PC-9 (cell line): ENCODE data around the gene JAK3. TPM values are rescaled to one million over a fixed set of nuclear protein-coding genes. Genes with fewer than 3 reads are reported as not detected.

Experiments
- BruUV-seq: library from RNA; stranded (reverse); fragments of 400-500 nt; replicated peaks from 2 replicates; lab custom pipeline; 2021; lab: Mats Ljungman, UMichigan
- CTCF ChIA-PET: fragments of 300-600 bp; sonication (Branson Sonifier 250); formaldehyde crosslinking; loops from one replicate; lab custom pipeline; 2022; ENCODE audit warnings: antibody characterized with exemption; lab: Charles Lee
- POLR2A ChIA-PET: fragments of 300-600 bp; sonication (Branson Sonifier 250); formaldehyde crosslinking; loops from one replicate; lab custom pipeline; 2022; ENCODE audit warnings: antibody characterized with exemption; ENCODE audit not compliant: unreplicated experiment; lab: Charles Lee
- DNase-seq, 2 experiments: peaks; one replicate each; pipeline versions ENCODE4 v3.0.0 to v3.0.0-alpha.2; 2015 to 2022; ENCODE audit warnings: mixed read lengths in 1 of 2
- H2AFZ ChIP-seq: fragments of 200-600 bp; sonication (generic); 2 replicates; pipeline ENCODE4 v1.8.1; 2017; ENCODE audit warnings: antibody characterized with exemption
- H3F3A ChIP-seq: fragments of 200-600 bp; sonication (generic); 2 replicates; pipeline ENCODE4 v1.8.1; 2017; ENCODE audit warnings: antibody characterized with exemption, mild to moderate bottlenecking, low read depth; ENCODE audit not compliant: insufficient read depth
- H3K27ac ChIP-seq: fragments of 200-600 bp; sonication (generic); 2 replicates; pipeline ENCODE4 v1.6.1; 2016; ENCODE audit warnings: mixed run types
- H3K27me3 ChIP-seq: fragments of 200-600 bp; sonication (generic); 2 replicates; pipeline ENCODE4 v1.6.1; 2016; ENCODE audit warnings: low read depth, mixed run types; ENCODE audit not compliant: insufficient read depth
- H3K36me3 ChIP-seq: fragments of 200-600 bp; sonication (generic); 2 replicates; pipeline ENCODE4 v1.6.1; 2016; ENCODE audit warnings: low read depth, mixed run types
- H3K4me1 ChIP-seq: fragments of 200-600 bp; sonication (generic); replicated peaks from 2 replicates; pipeline ENCODE4 v1.6.1; 2016; ENCODE audit warnings: mixed run types; ENCODE audit not compliant: insufficient read depth
- H3K4me2 ChIP-seq: fragments of 200-600 bp; sonication (generic); 2 replicates; pipeline ENCODE4 v1.6.1; 2017; ENCODE audit warnings: mixed run types
- H3K4me3 ChIP-seq: fragments of 200-600 bp; sonication (generic); 2 replicates; pipeline ENCODE4 v1.6.1; 2016; ENCODE audit warnings: mixed run types
- H3K79me2 ChIP-seq: fragments of 200-600 bp; sonication (generic); 2 replicates; pipeline ENCODE4 v1.6.1; 2017; ENCODE audit warnings: low read depth, mixed run types
- H3K9me2 ChIP-seq: fragments of 200-600 bp; sonication (generic); 2 replicates; pipeline ENCODE4 v1.8.1; 2017; ENCODE audit warnings: mild to moderate bottlenecking; ENCODE audit not compliant: insufficient read depth
- H3K9me3 ChIP-seq: fragments of 200-600 bp; sonication (generic); 2 replicates; pipeline ENCODE4 v1.8.1; 2016; ENCODE audit warnings: low read depth; ENCODE audit not compliant: insufficient read depth
- H4K20me1 ChIP-seq: fragments of 200-600 bp; sonication (generic); 2 replicates; pipeline ENCODE4 v1.8.1; 2017; ENCODE audit not compliant: insufficient read depth
- EZH2 ChIP-seq: fragments of 200-600 bp; sonication (generic); IDR thresholded peaks from 2 replicates; pipeline ENCODE4 v1.8.0; 2017; ENCODE audit warnings: antibody characterized with exemption, low read depth
- intact Hi-C: fragments of 100-400 bp; cut with micrococcal nuclease; formaldehyde crosslinking; loops from one replicate; pipeline ENCODE4 v1.10.0; 2022; ENCODE audit not compliant: unreplicated experiment
- total RNA-seq: library from RNA; stranded (reverse); gene quantifications from 2 replicates; pipeline ENCODE4 v1.2.3, GENCODE V29; 2021
- TF ChIP-seq, protein P1 (sequence below): fragments of 200-600 bp; sonication (generic); conservative IDR thresholded peaks from 2 replicates; pipeline ENCODE4 v1.6.1; 2017; ENCODE audit warnings: mixed run types, antibody characterized with exemption, mild to moderate bottlenecking, moderate library complexity

Gene JAK3
- total RNA-seq, 1 experiment from 2014 or later: 13.5 TPM

DNA sequence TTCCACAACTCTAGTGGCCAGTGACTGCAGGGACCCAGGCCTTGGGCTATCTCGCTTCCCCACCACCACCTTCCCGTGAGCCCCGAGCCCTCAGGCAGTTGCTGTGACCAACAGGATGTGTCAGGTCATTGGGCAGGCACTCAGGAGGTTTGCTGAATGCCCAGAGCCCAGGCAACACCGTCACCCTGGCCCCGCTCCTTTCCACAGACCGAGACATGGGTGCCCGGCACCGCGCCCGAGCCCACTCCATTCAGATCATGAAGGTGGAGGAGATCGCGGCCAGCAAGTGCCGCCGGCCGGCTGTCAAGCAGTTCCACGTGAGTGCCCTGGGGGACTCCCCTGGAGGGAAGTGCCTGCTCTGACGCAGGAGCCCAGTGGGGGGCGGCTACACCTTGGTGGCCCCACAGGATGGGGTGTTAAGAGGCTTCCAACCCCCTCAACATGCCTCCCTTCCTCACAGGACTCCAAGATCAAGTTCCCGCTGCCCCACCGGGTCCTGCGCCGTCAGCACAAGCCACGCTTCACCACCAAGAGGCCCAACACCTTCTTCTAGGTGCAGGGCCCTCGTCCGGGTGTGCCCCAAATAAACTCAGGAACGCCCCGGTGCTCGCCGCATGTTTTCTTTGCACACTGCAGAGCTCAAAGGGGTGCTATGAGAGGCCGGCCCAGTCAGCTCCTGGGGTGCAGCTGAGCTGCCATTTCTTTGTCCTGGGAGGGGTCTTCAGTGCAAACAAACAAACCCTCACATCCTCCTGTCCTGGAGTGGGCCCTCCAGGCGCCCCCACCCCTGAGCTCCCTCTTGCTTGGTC lies 15.1 kb upstream of the JAK3 start:
- Histone ChIP-seq H3K79me2 (peaks cover 42% of the 10 kb centered on the region), H3K27ac (peak overlapping the region; percentile 79), H3K4me1 (peaks cover 42% of the 10 kb centered on the region), H3K4me3 (no peak overlapping the region), H3F3A (peaks cover 69% of the 10 kb centered on the region), H3K9me3 (no peaks in the 10 kb centered on the region), H2AFZ (no peak overlapping the region), H3K36me3 (peaks cover 42% of the 10 kb centered on the region), H3K9me2 (no peaks in the 10 kb centered on the region), H3K27me3 (no peaks in the 10 kb centered on the region), H3K4me2 (peak overlapping the region; percentile 98), H4K20me1 (peaks cover 56% of the 10 kb centered on the region)
- no peak for DNase-seq
- ChIA-PET CTCF (no interaction called here), POLR2A (interaction anchor here (0.6 kb wide), 1 partner anchor 70 kb away, joined by 3 read pairs; the partner anchor contains the start of gene CCDC124)
- TF ChIP-seq, protein P1, sequence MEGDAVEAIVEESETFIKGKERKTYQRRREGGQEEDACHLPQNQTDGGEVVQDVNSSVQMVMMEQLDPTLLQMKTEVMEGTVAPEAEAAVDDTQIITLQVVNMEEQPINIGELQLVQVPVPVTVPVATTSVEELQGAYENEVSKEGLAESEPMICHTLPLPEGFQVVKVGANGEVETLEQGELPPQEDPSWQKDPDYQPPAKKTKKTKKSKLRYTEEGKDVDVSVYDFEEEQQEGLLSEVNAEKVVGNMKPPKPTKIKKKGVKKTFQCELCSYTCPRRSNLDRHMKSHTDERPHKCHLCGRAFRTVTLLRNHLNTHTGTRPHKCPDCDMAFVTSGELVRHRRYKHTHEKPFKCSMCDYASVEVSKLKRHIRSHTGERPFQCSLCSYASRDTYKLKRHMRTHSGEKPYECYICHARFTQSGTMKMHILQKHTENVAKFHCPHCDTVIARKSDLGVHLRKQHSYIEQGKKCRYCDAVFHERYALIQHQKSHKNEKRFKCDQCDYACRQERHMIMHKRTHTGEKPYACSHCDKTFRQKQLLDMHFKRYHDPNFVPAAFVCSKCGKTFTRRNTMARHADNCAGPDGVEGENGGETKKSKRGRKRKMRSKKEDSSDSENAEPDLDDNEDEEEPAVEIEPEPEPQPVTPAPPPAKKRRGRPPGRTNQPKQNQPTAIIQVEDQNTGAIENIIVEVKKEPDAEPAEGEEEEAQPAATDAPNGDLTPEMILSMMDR: no peak
- TF ChIP-seq EZH2: no peak
- intact Hi-C loops: no loop called here
- no TSS peak for BruUV-seq

DNA sequence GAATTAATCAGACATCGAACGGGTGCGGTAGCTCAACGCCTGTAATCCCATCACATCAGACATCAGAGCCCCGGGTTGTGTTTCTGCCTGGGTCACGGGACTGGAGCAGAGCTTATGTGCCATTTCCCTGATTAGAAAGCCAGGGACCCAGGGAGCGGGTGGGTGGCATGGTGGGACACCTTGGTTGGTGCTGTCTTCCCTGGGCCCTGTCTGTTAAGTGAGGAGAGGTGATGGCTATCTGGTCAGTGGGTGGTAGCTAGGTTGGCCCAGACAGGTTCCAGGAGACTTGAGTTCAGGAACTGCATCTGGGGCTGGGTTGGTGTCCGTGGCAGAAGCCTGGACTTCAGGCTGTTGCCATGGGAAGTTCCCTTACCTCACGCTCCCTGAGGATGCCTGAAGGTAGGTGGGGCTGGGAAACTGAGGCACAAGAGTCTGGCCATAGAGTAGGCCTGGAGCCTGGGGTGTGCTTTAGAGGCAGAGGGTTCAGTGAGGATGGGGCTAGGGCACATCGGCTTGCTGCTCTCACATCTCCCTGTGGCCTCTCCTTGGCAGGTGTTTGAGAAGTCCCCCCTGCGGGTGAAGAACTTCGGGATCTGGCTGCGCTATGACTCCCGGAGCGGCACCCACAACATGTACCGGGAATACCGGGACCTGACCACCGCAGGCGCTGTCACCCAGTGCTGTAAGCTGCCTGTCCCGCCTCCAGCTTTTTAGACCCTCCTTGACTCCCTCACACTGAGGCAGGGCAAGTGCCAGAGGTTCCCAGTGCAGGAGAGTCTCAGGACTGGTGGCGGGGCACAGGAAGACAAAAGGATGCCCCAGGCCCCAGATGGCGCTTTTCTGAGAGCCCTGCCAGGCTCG lies 14.0 kb upstream of the JAK3 start:
- Histone ChIP-seq H3F3A (peaks cover 64% of the 10 kb centered on the region), H3K9me2 (no peaks in the 10 kb centered on the region), H3K4me2 (peak overlapping the region; percentile 98), H3K27ac (peak overlapping the region; percentile 79), H2AFZ (no peak overlapping the region), H3K4me1 (peaks cover 42% of the 10 kb centered on the region), H4K20me1 (peaks cover 56% of the 10 kb centered on the region), H3K9me3 (no peaks in the 10 kb centered on the region), H3K36me3 (peaks cover 42% of the 10 kb centered on the region), H3K79me2 (peaks cover 42% of the 10 kb centered on the region), H3K27me3 (no peaks in the 10 kb centered on the region), H3K4me3 (peak overlapping the region; percentile 87)
- BruUV-seq: no TSS peak
- ChIA-PET CTCF (no interaction called here), POLR2A (no interaction called here)
- intact Hi-C loops: no loop called here
- no peak for DNase-seq
- TF ChIP-seq, protein P1: no peak
- no peak for TF ChIP-seq EZH2

GRCh38 chr19:17860993-17861360 lies 13.2 kb upstream of the JAK3 start:
- BruUV-seq: no TSS peak
- H3K4me2 ChIP-seq: peak overlapping the region; percentile 98
- H3K4me1 ChIP-seq: peaks cover 41% of the 10 kb centered on the region
- ChIA-PET POLR2A (interaction anchor here (0.6 kb wide), 1 partner anchor 549 kb away, joined by 4 read pairs; no protein-coding TSS in a partner anchor), CTCF (no interaction called here)
- H2AFZ ChIP-seq: no peak overlapping the region
- H3K9me2 ChIP-seq: no peaks in the 10 kb centered on the region
- H3F3A ChIP-seq: peaks cover 59% of the 10 kb centered on the region
- H3K79me2 ChIP-seq: peaks cover 42% of the 10 kb centered on the region
- peaks cover 42% of the 10 kb centered on the region for H3K36me3 ChIP-seq
- intact Hi-C loops: no loop called here
- no peaks in the 10 kb centered on the region for H3K27me3 ChIP-seq
- H4K20me1 ChIP-seq: peaks cover 56% of the 10 kb centered on the region
- peak overlapping the region; percentile 79 for H3K27ac ChIP-seq
- H3K9me3 ChIP-seq: no peaks in the 10 kb centered on the region
- TF ChIP-seq, protein P1: no peak
- TF ChIP-seq EZH2: no peak
- peak overlapping the region; percentile 87 for H3K4me3 ChIP-seq
- DNase-seq: no peak
